GM18870 (cell line): ENCODE data around the gene C2orf66.

ENCODE experiments used
- ATAC-seq: cut with Tn5 transposase; IDR thresholded peaks from one replicate; pipeline ENCODE4 v1.9.1; 2021; ENCODE audit warnings: moderate library complexity; ENCODE audit not compliant: unreplicated experiment

Gene C2orf66

GRCh38 chr2:196767101-196767500 is 42.1 kb downstream of the C2orf66 start:
- no peak for ATAC-seq

GRCh38 chr2:196759378-196759706 is 49.8 kb downstream of the C2orf66 start:
- no peak for ATAC-seq

GRCh38 chr2:196758474-196759377 is 50.4 kb downstream of the C2orf66 start:
- no peak for ATAC-seq
